ENCODE measurements around the gene CACNB4. TPM values are rescaled to one million over a fixed set of nuclear protein-coding genes. Genes with fewer than 3 reads are reported as not detected.

Gene CACNB4
- total and polyA plus RNA-seq, 10 of the 15 experiments (the other 5 are each of a cell fraction or from before 2014, with no cell fraction given): 2.0 to 21.6 (median 9.3) TPM

DNA sequence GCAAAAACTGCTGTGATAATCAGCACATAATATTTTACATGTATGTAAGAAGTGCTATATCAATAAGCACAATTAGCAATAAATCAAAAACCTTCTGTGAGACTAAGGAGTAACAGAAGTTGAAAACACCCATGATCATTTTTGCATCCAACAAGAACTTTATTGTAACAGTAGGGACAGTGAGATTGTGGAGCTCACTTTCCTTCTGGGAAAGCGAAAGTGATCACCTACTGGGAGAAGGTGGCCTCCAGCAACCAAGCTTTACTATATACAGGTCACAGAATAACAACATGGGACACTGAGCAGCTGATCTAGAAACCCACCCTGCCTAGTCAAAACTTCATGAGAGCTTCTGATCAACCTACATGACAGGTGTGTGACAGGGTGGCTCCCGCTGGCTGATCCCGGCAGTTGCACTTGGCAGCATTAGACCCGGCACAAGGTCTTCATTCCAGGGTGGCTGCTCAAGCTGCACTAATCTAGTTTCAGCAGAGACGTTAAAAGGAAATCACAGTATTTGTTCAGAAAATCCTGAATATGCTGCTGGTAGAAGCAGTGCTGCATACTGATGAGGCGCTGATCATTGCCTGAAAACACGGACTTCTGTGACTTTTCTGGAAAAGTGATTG, 207.2 kb downstream of the CACNB4 start (continued):
- TF ChIP-seq BRCA1 (IDR thresholded peaks at IDR 0.05; ENCODE audit: low read depth, low read length) (no peak), BCL3 (IDR thresholded peaks at IDR 0.05; ENCODE audit: borderline replicate concordance, insufficient read depth, low read depth, low read length, poor library complexity, severe bottlenecking) (no peak)
- TF ChIP-seq, protein P1, sequence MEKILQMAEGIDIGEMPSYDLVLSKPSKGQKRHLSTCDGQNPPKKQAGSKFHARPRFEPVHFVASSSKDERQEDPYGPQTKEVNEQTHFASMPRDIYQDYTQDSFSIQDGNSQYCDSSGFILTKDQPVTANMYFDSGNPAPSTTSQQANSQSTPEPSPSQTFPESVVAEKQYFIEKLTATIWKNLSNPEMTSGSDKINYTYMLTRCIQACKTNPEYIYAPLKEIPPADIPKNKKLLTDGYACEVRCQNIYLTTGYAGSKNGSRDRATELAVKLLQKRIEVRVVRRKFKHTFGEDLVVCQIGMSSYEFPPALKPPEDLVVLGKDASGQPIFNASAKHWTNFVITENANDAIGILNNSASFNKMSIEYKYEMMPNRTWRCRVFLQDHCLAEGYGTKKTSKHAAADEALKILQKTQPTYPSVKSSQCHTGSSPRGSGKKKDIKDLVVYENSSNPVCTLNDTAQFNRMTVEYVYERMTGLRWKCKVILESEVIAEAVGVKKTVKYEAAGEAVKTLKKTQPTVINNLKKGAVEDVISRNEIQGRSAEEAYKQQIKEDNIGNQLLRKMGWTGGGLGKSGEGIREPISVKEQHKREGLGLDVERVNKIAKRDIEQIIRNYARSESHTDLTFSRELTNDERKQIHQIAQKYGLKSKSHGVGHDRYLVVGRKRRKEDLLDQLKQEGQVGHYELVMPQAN (conservative IDR thresholded peaks at IDR 0.05): no peak

- no TSS peak for BruUV-seq (replicated peaks)
- RAD21 ChIA-PET (ENCODE audit: unreplicated experiment): no interaction called here
Measured at GRCh38 chr2:151887164-151887563, 211.7 kb downstream of the CACNB4 start.

More at GRCh38 chr2:151887164-151887563, 211.7 kb downstream of the CACNB4 start:
- H3K9me3 ChIP-seq (replicated peaks; ENCODE audit: control insufficient read depth, insufficient read depth, low read length): no peaks in the 10 kb centered on the region
- 0% methylated on average over 2 of the region's 2 CpGs for WGBS (ENCODE audit: insufficient coverage, insufficient replicate concordance, low lambda C conversion rate, missing lambda C conversion rate)
- DNase-seq (ENCODE audit: low read depth, low spot score) (no peak), FAIRE-seq (no peak), ATAC-seq (no peak)
- no peak overlapping the region for H3K4me2 ChIP-seq (ENCODE audit: control insufficient read depth, insufficient read depth)
- no peak overlapping the region for H3K27ac ChIP-seq (ENCODE audit: control insufficient read depth, insufficient read depth)
- SMC1A ChIA-PET (ENCODE audit: uncharacterized antibody, unreplicated experiment): interaction anchor here (1.0 to 1.3 kb wide), 2 partner anchors 9 to 12 kb away, joined by 3 read pairs; no protein-coding TSS in a partner anchor
- H3K4me3 ChIP-seq: no peak overlapping the region
- H3K36me3 ChIP-seq (ENCODE audit: control insufficient read depth in 2 of 2, insufficient read depth in 2 of 2, low read length in 1 of 2): no peaks in the 10 kb centered on the region
- H4K20me1 ChIP-seq (ENCODE audit: control insufficient read depth, insufficient read depth): no peaks in the 10 kb centered on the region
- H2AFZ ChIP-seq (ENCODE audit: control insufficient read depth, low read depth, low read length): no peak overlapping the region
- no peaks in the 10 kb centered on the region for H3K79me2 ChIP-seq (ENCODE audit: control insufficient read depth, insufficient read depth, low read length)
- TF ChIP-seq ZSCAN29 (IDR thresholded peaks at IDR 0.05) (no peak), EP300 (IDR thresholded peaks at IDR 0.05; ENCODE audit: borderline replicate concordance in 1 of 2, control insufficient read depth in 1 of 2, low read depth in 2 of 2, low read length in 2 of 2) (no peak), MYC (IDR thresholded peaks at IDR 0.05; ENCODE audit: insufficient read depth, insufficient read length, insufficient replicate concordance, low read length, severe bottlenecking) (no peak), CEBPB (IDR thresholded peaks at IDR 0.05; ENCODE audit: borderline replicate concordance in 1 of 2, low read depth in 2 of 2, low read length in 2 of 2) (no peak), MTA3 (IDR thresholded peaks at IDR 0.05; ENCODE audit: borderline replicate concordance, low read length) (no peak), ZNF24 (IDR thresholded peaks at IDR 0.05) (no peak), TCF12 (IDR thresholded peaks at IDR 0.05; ENCODE audit: low read depth, low read length) (no peak), CBX5 (IDR thresholded peaks at IDR 0.05; ENCODE audit: low read depth) (no peak), CHD4 (IDR thresholded peaks at IDR 0.05) (no peak), PBX3 (IDR thresholded peaks at IDR 0.05; ENCODE audit: insufficient replicate concordance, low read depth, low read length) (no peak)
- POLR2A ChIA-PET: no interaction called here
- peaks cover 0 to 2% of the 10 kb centered on the region in 2 experiments; a peak in 1 of 4 replicates for H3K27me3 ChIP-seq (replicated peaks in 1 of 2; ENCODE audit: control insufficient read depth in 2 of 2, insufficient read depth in 2 of 2, low read length in 1 of 2)
- H3K4me1 ChIP-seq (ENCODE audit: control insufficient read depth, insufficient read depth, low read length): peaks cover 4% of the 10 kb centered on the region; the same call in 1 of the 2 replicates
- intact Hi-C loops (cut with micrococcal nuclease; ENCODE audit: unreplicated experiment): no loop called here
- CTCF ChIA-PET: no interaction called here
- H3K9ac ChIP-seq (ENCODE audit: control insufficient read depth, insufficient read depth, low read length): no peak overlapping the region
- in situ Hi-C loops (cut with MboI): no loop called here
